Suppressor macrophage (primary cell): ENCODE results near the gene CCS.
A peak's percentile ranks its signal among the peaks of the same experiment; 100 is the strongest.
"Not testable (repeated sequence)": the region's sequence is repeated elsewhere in the genome, so short reads cannot be mapped to it uniquely, and the experiment has no call there.

Experiments
- DNase-seq, 4 experiments: peaks; one replicate each; pipeline ENCODE4 v3.0.0-alpha.2; 2020 to 2022

Gene CCS

DNA sequence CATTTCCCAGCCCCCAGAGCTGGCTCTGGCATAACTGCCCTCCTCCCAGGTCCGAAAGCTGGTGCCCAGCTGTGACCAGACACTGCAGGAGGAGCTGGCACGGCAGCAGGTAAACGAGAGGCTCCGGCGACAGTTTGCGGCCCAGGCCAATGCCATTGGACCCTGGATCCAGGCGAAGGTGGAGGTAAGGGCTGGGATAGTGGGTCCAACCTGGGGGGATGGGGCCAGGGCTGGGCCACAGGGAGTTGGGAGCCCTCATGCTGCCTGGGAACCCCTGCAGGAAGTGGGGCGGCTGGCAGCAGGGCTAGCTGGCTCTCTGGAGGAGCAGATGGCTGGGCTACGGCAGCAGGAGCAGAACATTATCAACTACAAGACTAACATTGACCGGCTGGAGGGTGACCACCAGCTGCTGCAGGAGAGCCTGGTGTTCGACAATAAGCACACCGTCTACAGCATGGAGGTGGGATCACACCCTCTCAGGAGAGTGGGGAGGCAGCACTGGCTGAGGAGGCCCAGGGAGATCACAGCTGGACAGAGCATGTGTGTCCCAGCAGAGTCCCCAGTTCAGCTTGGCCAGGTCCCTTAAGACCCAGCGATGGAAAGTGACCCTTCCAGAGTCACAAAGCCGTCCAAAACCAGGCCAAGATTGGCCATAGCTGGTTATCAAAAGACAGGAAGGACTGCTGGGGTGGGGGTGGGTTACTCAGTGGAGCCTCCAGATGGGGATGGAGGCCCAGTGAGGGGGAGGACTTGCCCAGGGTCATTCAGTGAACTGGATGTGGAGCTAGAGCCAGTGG is 31.6 kb upstream of the CCS start:
- no peak for DNase-seq

DNA sequence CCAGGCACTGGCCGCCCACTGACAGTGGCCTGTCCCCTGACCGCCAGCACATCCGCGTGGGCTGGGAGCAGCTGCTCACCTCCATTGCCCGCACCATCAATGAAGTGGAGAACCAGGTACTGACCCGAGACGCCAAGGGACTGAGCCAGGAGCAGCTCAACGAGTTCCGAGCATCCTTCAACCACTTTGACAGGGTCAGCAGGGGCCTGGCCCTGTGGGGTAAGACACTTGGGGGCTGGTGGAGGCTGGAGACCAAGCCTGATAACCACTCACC is 31.1 kb upstream of the CCS start:
- no peak for DNase-seq

DNA sequence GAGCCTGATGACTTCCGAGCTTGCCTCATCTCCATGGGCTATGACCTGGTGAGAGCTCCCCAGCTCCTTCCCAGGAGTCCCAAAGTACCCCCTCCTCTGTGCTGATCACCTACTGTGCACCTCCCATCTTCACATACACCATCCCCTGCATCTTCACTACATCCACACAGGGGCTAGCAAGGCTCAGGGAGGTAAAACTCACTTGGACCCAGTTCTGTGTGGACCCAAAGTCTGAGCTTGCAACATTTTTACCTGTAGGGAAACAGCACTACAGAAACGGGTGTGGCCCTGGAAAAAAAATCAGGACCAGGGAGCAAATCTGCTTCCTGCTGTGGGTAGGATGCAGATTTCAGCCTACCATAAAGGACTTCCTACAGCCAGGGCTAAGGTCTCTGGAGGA is 30.7 kb upstream of the CCS start:
- no peak for DNase-seq

- DNase-seq, result no peak
Observed at GRCh38 chr11:66562907-66563583, 29.9 kb upstream of the CCS start.

DNA sequence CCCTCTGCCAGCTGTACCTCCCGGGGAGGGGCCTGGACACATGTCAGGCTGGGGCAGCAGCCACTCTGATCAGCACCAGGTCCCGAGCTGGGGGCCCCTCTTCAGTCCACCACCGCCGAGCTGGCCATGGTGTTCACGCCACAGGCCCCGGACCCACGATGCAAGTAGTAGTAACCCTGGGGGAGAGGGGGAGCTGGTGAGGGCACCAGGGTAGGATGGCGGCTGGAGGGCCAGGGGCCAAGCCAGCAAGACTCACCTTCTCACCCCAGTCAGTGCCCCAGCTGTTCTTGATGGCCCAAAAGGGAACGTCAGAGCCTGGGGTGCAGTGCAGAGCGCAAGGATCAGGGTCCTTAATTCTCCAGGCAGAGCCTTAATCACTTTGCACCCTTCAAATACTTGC is 29.2 kb upstream of the CCS start:
- no peak for DNase-seq

- no peak for DNase-seq
Observed at GRCh38 chr11:66564538-66564937, 28.4 kb upstream of the CCS start.

DNA sequence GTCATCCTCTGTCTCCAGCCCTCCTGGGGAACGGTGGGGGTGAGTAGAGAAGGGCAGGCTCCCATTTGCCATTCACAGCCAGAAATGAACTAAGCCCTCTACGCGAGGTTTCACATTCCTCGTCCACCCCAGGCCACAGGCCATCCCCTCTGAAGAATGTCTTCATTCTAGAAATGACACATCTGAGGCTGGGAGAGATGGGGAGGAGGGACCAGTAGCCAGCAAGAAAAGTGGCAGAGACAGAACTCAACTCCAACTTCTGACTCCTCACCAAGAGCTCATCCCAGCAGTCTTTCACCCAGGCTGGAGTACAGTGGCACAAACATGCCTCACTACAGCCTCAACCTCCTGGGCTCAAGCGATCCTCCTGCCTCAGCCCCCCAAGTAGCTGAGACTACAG is 28.0 kb upstream of the CCS start:
- DNase-seq, result no peak

DNA sequence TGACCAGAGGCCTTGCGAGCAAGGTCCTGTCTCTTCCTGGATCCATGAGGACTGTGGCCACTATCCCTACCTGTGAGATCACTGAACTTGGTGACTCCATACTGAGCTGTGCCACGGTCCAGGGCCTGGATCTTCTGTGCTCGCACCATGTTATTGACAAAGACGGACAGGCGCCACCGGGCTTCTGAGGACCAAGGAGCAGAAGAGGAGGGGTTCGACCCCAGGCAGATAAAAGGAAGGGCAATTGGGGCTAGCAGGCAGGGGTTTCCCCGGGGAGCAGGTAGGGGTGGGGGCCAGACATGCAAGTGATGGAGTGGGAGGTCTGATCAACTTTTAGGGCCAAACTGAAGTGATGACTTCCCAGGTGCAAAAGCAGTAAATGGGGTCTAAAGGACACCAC is 26.8 kb upstream of the CCS start:
- DNase-seq, result no peak

DNA sequence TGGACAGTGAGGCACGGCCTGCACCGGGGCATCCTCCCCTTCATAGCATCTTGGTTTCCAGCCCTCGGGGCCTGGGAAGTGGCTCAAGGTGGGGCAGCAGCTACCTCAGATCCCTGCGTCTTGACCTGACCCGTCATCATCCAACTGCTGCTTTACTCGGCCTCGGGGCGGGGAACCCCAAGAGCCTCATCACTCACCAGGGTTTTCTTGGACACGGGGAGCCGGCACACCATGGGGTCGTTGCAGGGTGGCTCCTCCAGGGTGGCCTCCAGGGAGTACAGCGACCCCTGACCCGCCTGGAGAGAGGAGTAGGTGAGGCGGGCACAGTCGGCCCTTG is 25.2 kb upstream of the CCS start:
- no peak for DNase-seq

DNA sequence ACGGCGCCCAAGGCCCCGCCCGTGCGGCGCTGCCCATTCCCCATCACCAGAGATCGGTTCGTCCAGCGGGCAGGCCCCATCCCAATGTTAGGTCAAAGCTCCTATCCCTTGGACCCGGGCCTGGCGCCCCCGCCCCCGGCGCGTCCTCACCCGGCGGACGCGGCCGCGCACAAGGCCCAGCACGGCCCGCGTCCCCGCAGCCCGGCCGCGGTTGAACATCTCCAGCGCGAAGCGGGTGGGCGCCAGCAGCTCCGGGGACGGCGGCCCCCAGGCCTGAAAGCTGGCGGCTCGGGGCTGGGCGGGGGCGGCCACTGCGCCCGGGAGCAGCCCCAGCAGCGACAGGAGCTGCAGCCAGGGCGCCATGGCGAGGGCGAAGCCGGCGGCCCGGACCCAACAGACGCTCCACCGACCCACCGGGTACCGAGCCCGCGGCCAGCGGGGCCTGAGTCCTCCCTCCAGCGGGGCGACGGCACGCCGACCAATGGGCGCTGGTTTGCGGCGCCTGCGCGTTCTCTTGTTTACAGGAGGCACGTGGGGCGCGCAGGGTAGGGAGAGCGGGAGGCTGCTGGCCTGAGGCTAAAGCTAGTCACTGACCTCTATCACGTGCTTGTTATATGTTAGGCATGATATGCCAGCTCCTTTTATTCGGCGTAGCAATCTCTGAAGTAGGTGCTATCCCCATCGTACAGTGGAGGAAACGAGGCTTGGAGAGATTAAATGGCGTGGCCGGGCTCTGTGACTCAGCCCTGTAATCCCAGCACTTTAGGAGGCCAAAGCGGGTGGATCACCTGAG is 24.7 kb upstream of the CCS start, which contains the start of gene CTSF:
CTSF (minus strand) TSS at position 483 of the 793 bp plus-strand sequence; CDS start at position 363, 120 bp downstream.
- peak; percentile 86 to 94 (median 90) for DNase-seq

DNA sequence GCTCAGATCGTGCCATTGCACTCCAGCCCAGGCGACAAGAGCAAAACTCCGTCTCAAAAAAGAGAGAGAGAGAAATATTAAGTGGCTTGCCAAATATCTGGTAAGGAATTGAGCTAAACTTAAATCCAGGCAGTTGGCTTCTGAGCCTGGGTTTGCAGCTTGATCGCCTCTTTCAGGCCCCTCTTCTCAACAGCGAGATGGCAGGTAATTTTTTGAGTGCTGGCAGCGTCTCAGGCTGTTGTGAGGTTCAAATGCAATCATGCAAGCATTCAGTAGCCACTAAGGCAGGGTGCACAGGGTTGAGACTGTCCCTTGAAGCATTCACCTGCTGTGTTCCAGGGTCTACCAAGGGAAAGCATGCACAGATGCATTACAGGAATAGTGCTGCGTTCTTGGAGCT is 23.9 kb upstream of the CCS start:
- no peak for DNase-seq

- DNase-seq, result no peak
Observed at GRCh38 chr11:66570079-66570849, 22.7 kb upstream of the CCS start.

- DNase-seq, result no peak
Observed at GRCh38 chr11:66570850-66571180, 22.2 kb upstream of the CCS start.

DNA sequence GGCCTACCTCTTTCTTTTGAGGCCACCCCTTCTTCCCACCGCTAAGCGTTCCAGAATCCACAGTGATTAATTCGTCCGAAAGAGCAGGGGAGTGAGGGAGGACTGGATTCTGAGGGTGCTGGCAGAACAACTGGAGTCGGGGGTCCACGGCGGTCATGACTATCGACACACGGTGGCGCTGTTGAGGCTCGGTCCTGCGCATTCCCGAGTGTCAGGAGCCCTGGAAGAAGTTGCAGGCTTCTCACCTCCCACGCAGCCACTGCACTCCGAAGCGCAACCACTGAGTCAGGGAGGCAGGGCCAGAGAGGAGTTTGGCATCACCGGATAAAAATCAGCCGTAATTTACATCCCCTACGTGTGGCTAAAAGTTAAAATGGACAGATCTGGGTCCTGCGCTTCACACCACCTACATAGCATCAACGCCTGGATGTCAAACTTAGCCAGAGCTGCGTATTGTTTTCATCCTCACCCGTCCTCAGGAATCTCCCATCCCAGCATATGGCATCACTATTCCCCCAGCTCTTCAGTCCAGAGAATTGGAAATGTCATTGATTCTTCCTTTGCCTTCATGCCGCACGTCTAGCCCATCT is 13.9 kb upstream of the CCS start:
- peak; percentile 86 to 93 (median 92) for DNase-seq

DNA sequence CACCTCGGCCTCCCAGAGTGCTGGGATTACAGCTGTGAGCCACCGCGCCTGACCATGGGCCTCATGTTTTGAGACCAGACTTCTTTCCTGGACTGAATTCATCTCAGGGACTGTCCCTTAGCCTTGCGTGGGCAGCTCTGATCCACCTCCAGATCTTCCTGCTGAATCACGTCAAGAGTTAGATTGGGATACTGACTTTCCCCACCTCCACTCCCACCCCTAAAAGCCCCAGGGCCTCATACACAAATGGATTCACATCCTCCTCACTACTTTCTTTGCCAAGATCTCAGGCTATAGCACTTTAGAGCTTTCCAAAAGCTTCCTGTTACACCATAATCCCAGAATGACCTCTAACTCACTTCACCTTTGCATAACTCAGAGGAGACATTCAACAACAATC is 12.2 kb upstream of the CCS start:
- peak; percentile 53 to 81 (median 74) for DNase-seq

DNA sequence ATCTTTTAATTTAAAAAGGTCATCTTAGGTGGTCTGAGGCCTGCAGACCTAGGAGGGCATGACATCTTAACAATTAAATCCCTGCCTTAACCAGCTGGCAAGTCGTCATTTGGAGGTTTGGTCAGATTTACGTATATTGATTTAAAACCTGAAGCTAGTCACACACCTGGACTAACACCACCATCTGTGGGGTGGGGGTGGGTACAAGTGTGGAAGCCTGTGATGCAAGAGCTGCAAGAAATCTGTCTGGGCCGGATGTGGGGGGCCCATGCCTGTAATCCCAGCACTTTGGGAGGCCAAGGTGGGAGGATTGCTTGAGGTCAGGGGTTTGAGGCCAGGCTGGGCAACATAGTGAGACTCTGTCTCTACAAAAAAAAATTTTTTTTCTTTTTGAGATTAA is 11.7 kb upstream of the CCS start:
- DNase-seq, result no peak

DNA sequence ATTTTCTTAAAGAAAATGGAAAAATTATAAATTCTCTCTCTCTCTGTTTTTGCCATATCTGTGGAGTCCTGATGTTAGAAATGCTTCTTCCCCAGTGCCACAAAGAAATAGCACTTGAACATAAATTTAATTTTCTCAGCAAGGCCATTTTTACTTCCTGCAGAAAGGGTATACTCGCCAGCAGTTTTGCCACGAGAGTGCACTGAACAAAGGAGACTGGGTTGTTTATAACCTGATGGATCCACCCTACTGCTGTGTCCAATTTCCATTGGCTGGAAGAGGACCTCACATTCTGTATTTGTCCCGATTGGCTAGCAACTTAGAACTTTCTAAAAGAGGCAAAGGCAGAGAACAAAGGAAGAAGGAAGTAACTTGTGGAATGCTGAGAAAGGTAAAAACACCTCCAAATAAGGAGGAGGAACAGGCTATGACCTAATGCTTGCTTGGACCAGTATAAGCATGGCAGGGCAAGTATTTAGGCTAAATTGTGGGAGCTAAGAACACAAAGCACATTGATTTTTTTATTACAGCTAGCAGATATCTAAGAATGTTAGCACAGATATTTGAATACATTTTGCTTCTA is 10.3 kb upstream of the CCS start:
- DNase-seq, result not testable (repeated sequence)

GRCh38 chr11:66585447-66585846 is 7.5 kb upstream of the CCS start:
- not testable (repeated sequence) for DNase-seq

GRCh38 chr11:66586136-66586535 is 6.8 kb upstream of the CCS start:
- no peak for DNase-seq

- not testable (repeated sequence) for DNase-seq
Observed at GRCh38 chr11:66589315-66589714, 3.7 kb upstream of the CCS start.

- no peak for DNase-seq
Observed at GRCh38 chr11:66589996-66590675, 2.8 kb upstream of the CCS start.

DNA sequence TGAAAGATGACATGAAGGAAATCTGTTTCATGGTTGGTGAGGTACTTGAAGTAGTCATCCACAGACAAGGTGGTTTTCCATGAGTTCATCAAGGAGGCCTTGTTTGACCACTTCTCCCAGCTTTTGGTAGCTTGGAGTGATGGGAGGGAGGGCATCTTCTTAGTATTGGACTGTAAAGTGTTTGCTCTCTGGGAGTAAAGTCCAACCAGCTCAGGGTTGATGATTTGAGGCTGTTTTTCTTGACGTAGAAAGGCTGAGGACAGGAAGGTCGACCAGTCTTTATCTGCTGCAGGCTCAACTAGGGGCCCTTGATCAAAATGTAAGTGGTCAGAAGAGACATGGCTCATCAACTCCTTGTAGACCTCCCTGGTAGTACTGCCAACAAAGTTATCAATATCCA is 1.8 kb upstream of the CCS start:
- DNase-seq, result no peak
